ENCODE data around the gene CHMP2A. TPM values are rescaled to one million over a fixed set of nuclear protein-coding genes. Genes with fewer than 3 reads are reported as not detected.

The CHMP2A gene
- total RNA-seq, 1 donor, result 106 TPM

DNA sequence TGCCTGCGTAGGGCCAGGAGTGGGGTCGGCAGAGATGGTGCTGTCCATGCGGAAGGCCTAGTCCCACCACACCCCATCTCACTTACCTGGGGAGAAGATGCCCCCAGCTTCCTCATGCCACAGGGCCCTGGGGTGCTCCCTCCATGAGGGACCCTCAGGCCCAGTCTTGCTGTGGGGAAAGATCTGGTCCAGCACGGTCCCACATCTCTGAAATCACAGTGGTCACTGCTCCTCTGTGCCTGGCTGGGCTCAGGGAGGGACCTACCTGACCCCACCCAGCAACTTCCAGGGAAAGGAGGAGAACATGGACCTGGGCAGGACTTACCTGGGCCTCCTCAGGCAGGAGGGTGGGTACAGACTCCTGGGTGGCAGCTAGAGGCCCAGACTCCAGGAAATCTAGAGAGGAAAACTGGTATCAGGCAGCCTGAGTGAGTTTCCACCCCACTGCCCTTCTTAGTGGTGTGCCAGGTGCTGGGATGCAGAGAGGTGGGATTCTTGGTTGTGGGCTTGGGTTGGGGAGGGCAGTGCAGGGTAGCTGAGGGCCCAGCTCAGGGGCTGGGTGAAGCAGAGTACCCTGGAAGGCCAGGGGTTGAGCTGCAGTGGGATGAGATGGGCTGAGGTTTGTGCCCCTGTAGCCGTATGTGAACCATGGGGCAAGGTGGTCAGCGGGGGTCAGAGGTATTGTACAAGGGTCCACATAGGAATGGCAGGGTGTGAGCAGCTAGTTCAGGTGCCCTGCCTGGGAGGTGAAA is 14.5 kb upstream of the CHMP2A start:
- no peaks in the 10 kb centered on the region for H4K20me1 ChIP-seq (ENCODE audit: insufficient read depth, low read length)
- DNase-seq (ENCODE audit: insufficient read length, low spot score, missing footprints), result peak; percentile 52
- H3K36me3 ChIP-seq (ENCODE audit: insufficient read depth, low read length), result peaks cover 20% of the 10 kb centered on the region
- no peak overlapping the region for H3K4me3 ChIP-seq (ENCODE audit: insufficient read depth, low read length)
- no peaks in the 10 kb centered on the region for H3K27me3 ChIP-seq (ENCODE audit: insufficient read depth, low read length)
- peaks cover 11% of the 10 kb centered on the region for H3K4me1 ChIP-seq (ENCODE audit: insufficient read depth, low read length)
- peaks cover 10% of the 10 kb centered on the region for H3K79me2 ChIP-seq (ENCODE audit: insufficient read depth, low read length)
- H2AFZ ChIP-seq (ENCODE audit: low read length), result no peak overlapping the region
- no peak overlapping the region for H3K27ac ChIP-seq (ENCODE audit: low read depth, low read length)
- no peaks in the 10 kb centered on the region for H3K9me3 ChIP-seq (ENCODE audit: low read depth, low read length)
- TF ChIP-seq, protein P1, sequence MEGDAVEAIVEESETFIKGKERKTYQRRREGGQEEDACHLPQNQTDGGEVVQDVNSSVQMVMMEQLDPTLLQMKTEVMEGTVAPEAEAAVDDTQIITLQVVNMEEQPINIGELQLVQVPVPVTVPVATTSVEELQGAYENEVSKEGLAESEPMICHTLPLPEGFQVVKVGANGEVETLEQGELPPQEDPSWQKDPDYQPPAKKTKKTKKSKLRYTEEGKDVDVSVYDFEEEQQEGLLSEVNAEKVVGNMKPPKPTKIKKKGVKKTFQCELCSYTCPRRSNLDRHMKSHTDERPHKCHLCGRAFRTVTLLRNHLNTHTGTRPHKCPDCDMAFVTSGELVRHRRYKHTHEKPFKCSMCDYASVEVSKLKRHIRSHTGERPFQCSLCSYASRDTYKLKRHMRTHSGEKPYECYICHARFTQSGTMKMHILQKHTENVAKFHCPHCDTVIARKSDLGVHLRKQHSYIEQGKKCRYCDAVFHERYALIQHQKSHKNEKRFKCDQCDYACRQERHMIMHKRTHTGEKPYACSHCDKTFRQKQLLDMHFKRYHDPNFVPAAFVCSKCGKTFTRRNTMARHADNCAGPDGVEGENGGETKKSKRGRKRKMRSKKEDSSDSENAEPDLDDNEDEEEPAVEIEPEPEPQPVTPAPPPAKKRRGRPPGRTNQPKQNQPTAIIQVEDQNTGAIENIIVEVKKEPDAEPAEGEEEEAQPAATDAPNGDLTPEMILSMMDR (IDR thresholded peaks at IDR 0.05; ENCODE audit: extremely low read depth, low read depth, low read length), result no peak
- no peak overlapping the region for H3K4me2 ChIP-seq (ENCODE audit: insufficient read depth, low read length)

DNA sequence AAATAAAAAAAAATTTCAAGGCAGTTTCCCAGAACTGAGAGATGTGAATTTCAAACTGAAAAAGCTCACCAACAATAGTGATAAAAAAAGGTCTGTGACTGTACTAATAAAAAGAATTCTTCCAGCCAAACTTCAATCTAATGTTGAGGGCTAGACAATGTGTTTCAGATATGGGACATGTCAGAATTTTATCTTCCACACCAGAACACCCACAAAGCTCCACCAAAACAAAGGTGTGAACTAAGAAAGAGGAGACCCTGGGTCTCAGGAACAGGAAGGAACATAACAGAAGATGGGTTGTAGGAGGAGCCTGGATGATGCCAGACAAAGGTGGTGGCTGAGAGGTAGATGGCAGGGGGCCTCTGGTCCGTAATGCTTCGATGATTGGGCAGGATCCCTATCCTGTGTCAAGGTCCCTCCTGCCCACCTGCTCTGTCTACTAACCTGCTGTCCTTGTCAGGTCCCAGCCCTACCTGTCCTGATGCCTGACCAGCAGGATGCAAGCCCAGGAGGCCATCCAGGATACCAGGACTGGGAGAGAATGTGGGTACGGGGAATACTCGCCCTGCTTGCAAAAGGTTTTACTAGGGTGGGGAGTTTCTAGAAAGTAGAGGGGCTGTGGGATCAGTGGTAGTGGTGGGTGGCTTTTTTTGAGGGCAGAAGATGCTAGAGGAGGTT is 13.7 kb upstream of the CHMP2A start:
- Histone ChIP-seq H3K27ac (ENCODE audit: low read depth, low read length) (no peak overlapping the region), H3K79me2 (ENCODE audit: insufficient read depth, low read length) (peaks cover 10% of the 10 kb centered on the region), H3K36me3 (ENCODE audit: insufficient read depth, low read length) (peaks cover 20% of the 10 kb centered on the region), H3K4me3 (ENCODE audit: insufficient read depth, low read length) (no peak overlapping the region), H3K9me3 (ENCODE audit: low read depth, low read length) (no peaks in the 10 kb centered on the region), H3K4me1 (ENCODE audit: insufficient read depth, low read length) (peaks cover 4% of the 10 kb centered on the region), H4K20me1 (ENCODE audit: insufficient read depth, low read length) (no peaks in the 10 kb centered on the region), H3K27me3 (ENCODE audit: insufficient read depth, low read length) (peaks cover 1% of the 10 kb centered on the region), H3K4me2 (ENCODE audit: insufficient read depth, low read length) (no peak overlapping the region), H2AFZ (ENCODE audit: low read length) (no peak overlapping the region)
- peak; percentile 68 for DNase-seq (ENCODE audit: insufficient read length, low spot score, missing footprints)
- TF ChIP-seq, protein P1 (IDR thresholded peaks at IDR 0.05; ENCODE audit: extremely low read depth, low read depth, low read length), result no peak

DNA sequence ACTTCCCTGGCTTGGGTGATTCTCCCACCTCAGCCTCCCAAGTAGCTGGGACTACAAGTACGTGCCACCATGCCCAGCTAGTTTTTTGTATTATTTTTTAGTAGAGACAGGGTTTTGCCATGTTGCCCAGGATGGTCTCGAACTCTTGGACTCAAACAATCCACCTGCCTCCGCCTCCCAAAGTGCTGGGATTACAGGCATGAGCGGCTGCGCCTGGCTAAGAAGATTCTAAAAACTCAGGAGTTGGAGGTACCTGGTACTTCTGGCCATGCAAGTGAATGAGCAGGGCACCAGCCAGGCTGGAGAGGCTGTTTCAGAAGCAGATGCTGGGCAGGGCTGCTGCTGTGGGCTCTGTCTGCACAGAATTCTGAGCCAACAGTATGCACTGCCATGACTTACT is 12.1 kb upstream of the CHMP2A start:
- Histone ChIP-seq H3K9me3 (ENCODE audit: low read depth, low read length) (no peaks in the 10 kb centered on the region), H3K36me3 (ENCODE audit: insufficient read depth, low read length) (peaks cover 20% of the 10 kb centered on the region), H3K4me1 (ENCODE audit: insufficient read depth, low read length) (peaks cover 13% of the 10 kb centered on the region), H2AFZ (ENCODE audit: low read length) (no peak overlapping the region), H3K4me3 (ENCODE audit: insufficient read depth, low read length) (no peak overlapping the region), H3K27me3 (ENCODE audit: insufficient read depth, low read length) (peaks cover 6% of the 10 kb centered on the region), H3K4me2 (ENCODE audit: insufficient read depth, low read length) (no peak overlapping the region), H3K27ac (ENCODE audit: low read depth, low read length) (no peak overlapping the region), H4K20me1 (ENCODE audit: insufficient read depth, low read length) (no peaks in the 10 kb centered on the region), H3K79me2 (ENCODE audit: insufficient read depth, low read length) (peaks cover 5% of the 10 kb centered on the region)
- peak; percentile 38 for DNase-seq (ENCODE audit: insufficient read length, low spot score, missing footprints)
- TF ChIP-seq, protein P1 (IDR thresholded peaks at IDR 0.05; ENCODE audit: extremely low read depth, low read depth, low read length), result no peak

DNA sequence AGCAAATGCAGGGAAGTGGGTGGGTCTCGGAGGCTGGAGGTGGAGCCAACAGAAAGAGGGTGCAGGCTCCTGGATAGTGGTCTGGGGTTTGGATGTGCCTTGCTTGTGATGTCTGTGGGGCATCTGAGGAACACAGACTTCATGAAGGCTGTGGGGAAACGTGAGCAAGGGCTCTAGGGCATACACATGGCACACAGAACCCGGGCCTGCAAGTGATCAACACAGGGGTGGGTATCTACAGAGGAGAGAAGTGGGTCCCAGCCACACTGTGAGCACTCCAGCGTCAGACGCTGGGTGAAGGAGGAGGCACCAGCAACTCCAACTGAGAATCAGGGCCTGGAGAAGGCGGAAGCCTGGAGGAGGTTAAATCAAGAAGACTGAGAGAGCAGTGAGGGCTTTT is 8.9 kb upstream of the CHMP2A start:
- H3K4me2 ChIP-seq (ENCODE audit: insufficient read depth, low read length), result no peak overlapping the region
- TF ChIP-seq, protein P1 (IDR thresholded peaks at IDR 0.05; ENCODE audit: extremely low read depth, low read depth, low read length), result no peak
- no peaks in the 10 kb centered on the region for H3K79me2 ChIP-seq (ENCODE audit: insufficient read depth, low read length)
- H2AFZ ChIP-seq (ENCODE audit: low read length), result no peak overlapping the region
- H3K36me3 ChIP-seq (ENCODE audit: insufficient read depth, low read length), result peaks cover 14% of the 10 kb centered on the region
- H3K27ac ChIP-seq (ENCODE audit: low read depth, low read length), result no peak overlapping the region
- H3K4me1 ChIP-seq (ENCODE audit: insufficient read depth, low read length), result peaks cover 23% of the 10 kb centered on the region
- no peak overlapping the region for H3K4me3 ChIP-seq (ENCODE audit: insufficient read depth, low read length)
- H3K9me3 ChIP-seq (ENCODE audit: low read depth, low read length), result no peaks in the 10 kb centered on the region
- peak; percentile 60 for DNase-seq (ENCODE audit: insufficient read length, low spot score, missing footprints)
- peaks cover 6% of the 10 kb centered on the region for H3K27me3 ChIP-seq (ENCODE audit: insufficient read depth, low read length)
- no peaks in the 10 kb centered on the region for H4K20me1 ChIP-seq (ENCODE audit: insufficient read depth, low read length)
